SK-MEL-5 (cell line): ENCODE measurements around the gene PSMC4. TPM values are rescaled to one million over a fixed set of nuclear protein-coding genes. Genes with fewer than 3 reads are reported as not detected.
"Not testable (repeated sequence)": the region's sequence is repeated elsewhere in the genome, so short reads cannot be mapped to it uniquely, and the experiment has no call there.

Source experiments
- DNase-seq: peaks from one replicate; pipeline ENCODE4 v3.0.0-alpha.2; 2016; ENCODE audit warnings: low read depth, low spot score
- in situ Hi-C: cut with HindIII; loops from 2 replicates; pipeline ENCODE4 v1.10.0; 2016; ENCODE audit warnings: low sequenced_read_pairs, high pct_unique_total_duplicates, low pct_unique_long_range_greater_than_20kb
- total RNA-seq: library from RNA; depleted of rRNA; stranded (reverse); fragments of >200 nt; shearing (Covaris generic); gene quantifications from 2 replicates; pipeline ENCODE4 v1.2.3, GENCODE V29; 2014

The PSMC4 gene
- total RNA-seq, 1 experiment from 2014 or later = 174 TPM

DNA sequence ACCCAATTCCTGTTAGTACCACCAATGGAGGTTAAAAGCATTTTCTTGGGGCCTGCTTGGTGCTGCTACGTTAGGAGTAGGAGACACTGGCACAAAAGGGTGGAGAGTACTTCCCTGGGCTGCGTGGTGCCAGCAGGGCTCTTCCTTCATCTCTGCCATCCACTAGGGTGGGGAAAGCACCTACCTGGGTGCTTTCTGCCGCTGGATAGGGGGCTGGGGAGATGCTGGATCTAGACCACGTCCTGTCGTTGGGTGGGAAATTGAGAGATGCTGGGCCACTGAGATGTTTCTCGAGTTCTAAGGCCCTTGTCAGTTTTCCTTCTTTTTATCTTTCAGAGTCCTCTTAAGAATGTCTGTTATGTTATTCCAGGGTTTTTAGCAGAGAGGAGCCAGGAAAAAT lies 29.8 kb upstream of the PSMC4 start:
- in situ Hi-C loops = no loop called here
- DNase-seq = no peak

DNA sequence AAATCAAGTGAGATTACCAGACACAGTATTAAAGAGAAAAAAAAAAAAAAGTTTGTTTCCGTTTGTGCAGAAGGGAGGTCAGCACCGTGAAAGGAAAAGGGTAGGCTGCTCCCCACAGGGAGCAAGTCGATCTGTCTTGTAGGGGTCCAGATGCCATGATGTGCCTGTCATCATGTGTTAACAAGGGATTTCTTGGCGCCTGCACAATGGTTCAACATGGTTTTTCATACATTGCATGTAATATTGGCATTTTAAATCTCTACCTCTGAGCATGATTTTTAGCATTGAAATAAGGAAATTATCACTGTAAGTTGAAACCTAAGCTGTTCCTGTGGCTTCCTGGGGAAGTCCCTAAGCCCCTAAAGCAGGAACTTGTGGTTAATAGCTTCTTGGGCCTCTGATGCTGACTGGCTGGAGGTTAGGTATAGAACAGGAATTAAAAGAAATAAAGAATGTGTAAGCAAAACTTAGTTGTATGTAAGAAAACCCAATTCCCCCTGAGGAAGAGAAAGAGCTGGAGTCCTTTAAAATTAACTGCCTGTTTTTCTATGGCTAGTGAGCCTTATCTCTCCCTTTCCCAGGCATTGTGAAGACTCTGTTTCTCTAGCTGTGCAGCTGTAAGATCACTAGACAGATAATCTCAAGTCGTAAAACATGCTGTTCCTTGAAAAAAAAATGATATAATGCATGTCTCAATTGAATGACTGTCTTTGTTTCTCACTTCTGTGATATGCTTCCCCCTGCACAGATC lies 29.2 kb upstream of the PSMC4 start:
- in situ Hi-C loops = no loop called here
- DNase-seq = no peak

DNA sequence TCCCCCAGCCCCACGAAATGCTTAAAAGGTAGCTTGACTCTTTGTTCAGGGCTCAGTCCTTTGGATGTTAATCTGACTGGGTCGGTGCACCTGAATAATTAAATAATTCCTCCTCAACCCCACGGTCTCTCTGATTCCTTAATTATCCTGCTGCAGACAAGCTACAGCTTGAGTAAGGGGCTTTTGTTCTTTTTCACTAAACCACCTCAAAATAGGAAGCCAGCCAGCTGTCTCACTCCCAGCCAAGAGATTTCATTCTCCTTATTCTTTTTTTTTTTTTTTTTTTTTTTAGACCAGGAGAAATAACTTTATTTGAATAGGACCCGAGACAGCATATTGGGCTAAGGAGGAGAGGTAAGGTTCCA lies 28.6 kb upstream of the PSMC4 start:
- DNase-seq = no peak
- in situ Hi-C loops = no loop called here

DNA sequence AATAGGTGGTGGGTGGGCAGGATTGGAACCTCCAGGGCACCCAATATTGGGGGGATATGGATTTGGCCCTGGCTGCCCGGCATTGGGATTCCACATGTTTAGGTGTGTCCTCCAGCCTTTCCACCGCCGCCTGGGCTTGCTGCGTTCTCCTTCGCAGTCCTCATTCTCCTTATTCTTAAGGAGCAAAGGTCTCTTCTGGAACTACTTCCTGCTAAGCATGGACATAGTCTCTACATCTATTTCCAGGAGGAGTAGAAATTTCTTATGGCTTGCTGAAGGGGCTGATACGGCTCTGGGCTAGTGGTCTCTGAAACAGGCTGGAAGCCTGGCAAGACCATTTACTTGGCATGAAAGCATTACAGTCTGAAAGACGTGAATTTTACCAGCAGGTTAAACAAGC lies 27.4 kb upstream of the PSMC4 start:
- in situ Hi-C loops = no loop called here
- no peak for DNase-seq

DNA sequence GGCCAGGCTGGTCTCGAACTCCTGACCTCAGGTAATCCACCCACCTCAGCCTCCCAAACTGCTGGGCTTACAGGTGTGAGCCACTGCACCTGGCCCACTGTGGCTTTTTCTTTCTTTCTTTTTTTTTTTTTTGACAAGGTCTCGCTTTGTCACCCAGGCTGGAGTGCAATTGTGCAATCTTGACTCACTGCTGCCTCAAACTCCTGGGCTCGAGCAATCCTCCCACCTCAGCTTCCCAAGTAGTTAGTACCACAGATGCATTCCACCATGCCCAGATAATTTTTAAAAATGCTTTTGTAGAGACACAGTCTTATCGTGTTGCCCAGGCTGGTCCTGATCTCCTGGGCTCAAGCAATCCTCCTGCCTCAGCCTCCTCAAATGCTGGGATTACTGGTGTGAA lies 24.4 kb upstream of the PSMC4 start:
- no peak for DNase-seq
- in situ Hi-C loops = no loop called here

DNA sequence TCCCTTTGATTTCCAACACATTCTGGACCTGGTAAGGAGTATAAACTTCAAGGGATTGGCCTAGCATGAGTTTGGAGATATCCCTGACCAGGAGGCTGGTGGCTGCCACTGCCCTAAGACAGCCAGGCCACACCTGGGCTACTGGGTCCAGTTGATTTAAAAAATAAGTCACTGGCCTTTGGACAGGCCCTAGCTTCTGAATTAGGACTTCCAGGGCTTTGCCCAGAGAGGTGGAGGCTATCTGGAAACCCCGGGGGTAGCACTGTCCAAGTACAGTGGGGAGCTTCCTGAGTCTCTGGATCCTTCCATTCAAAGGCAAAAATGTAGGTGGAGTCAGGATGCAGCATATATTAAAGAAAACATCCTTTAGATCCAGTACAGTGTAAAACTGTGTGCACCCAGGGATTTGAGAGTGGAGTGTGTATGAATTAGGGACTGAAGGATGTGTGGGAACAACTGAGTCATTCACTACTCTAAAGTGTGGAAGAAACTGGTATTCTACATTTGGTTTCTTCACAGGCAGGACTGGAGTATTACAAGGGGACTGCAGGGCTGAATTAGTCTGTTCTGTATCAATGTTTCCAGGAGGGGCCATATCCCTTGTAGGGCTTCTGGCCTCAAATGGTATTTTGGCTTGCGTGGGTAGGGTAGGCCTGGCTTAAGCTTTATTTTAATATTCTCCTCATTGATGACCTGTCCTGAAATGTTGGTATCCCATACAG lies 21.8 kb upstream of the PSMC4 start:
- in situ Hi-C loops = no loop called here
- DNase-seq = no peak

DNA sequence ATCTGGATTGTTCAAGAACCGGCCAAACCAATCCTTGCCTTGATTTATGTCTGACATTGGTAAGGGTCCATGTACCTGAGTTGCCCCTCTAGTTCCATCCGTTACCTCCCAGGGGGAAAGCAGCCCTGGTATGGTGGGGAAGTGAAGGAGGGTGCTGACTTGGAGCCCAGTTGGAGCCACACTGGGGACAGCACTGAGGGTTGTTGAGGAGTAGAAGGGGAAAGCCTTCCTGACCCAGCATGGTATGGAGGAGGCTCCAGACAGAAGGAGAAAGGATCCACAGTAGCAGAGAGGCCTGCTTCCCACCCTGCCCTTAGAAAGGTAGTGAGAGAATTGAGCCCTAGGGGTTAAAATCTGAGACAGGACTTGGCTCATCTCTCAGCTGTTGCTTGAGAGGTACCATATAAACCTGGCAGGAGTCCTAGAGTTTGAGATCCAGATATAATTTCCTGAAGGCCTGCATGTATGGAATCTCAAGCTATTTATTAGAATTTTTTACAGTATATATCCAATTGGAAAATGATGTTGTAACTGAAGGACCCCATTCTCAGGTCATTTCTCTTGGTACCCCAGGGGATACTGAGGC lies 19.8 kb upstream of the PSMC4 start:
- in situ Hi-C loops = no loop called here
- DNase-seq = no peak

DNA sequence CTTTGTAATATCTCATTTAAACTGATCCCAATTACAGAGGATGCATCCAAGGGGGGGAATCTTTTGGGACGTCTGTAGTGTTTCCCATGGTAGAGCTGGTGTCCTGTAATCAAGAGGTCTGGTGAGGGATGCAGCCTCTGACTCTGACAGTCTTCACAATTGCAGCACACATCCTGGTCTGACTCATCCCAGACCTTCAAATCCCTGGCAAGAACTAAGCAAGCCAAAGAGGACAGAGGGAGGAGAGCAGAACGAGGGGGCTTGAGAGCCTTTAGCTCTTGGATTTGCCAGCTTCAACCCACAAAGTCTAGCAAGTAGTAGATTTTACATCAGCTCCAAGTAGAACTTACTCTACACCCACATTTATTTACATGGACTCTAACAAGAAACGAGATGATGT lies 19.3 kb upstream of the PSMC4 start:
- in situ Hi-C loops = no loop called here
- no peak for DNase-seq

DNA sequence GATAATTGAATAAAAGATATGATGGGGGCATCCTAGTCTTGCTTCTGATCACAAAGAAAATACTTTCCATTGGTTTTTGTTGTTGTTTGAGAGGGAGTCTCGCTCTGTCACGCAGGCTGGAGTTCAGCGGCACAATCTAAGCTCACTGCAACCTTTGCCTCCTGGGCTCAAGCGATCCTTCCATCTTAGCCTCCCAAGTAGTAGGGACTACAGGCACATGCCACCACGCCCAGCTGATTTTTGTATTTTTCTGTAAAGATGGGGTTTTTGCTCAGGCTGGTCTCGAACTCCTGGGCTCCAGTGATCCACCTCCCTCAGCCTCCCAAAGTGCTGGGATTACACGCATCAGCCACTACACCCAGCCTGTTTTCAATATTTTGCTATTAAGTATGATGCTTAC lies 17.1 kb upstream of the PSMC4 start:
- in situ Hi-C loops = no loop called here
- DNase-seq = no peak

DNA sequence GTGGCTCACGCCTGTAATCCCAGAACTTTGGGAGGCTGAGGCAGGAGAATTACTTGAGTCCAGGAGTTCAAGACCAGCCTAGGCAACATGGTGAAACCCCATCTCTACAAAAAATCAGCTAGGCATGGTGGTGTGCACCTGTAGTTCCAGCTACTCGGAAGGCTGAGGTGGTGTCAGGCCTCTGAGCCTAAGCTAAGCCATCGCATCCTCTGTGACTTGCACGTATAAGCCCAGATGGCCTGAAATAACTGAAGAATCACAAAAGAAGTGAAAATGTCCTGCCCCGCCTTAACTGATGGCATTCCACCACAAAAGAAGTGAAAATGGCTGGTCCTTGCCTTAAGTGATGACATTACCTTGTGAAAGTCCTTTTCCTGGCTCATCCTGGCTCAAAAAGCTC lies 13.1 kb upstream of the PSMC4 start:
- DNase-seq, in situ Hi-C loops: not testable (repeated sequence)

DNA sequence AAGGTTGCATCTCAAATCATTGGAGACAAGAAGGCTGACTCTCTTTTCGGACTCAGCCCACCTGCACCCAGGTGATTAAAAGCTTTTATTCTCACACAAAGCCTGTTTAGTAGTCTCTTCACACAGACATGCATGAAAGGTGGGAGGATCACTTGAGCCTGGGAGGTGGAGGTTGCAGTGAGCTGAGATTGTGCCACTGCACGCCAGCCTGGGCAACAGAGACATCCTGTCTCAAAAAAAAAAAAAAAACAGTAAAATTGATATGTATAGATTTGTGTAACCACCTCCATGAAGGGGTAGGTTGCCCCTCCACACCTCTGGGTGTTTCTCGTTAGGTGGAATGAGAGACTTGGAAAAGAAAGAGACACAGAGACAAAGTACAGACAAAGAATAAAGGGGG lies 12.0 kb upstream of the PSMC4 start:
- in situ Hi-C loops, DNase-seq: not testable (repeated sequence)

DNA sequence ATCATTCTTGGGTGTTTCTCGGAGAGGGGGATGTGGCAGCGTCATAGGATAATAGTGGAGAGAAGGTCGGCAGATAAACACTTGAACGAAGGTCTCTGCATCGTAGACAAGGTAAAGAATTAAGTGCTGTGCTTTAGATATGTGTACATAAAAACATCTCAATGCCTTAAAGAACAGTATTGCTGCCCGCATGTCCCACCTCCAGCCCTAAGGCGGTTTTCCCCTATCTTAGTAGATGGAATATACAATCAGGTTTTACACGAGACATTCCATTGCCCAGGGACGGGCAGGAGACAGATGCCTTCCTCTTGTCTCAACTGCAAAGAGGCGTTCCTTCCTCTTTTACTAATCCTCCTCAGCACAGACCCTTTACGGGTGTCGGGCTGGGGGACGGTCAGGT lies 11.6 kb upstream of the PSMC4 start:
- in situ Hi-C loops, DNase-seq: not testable (repeated sequence)

DNA sequence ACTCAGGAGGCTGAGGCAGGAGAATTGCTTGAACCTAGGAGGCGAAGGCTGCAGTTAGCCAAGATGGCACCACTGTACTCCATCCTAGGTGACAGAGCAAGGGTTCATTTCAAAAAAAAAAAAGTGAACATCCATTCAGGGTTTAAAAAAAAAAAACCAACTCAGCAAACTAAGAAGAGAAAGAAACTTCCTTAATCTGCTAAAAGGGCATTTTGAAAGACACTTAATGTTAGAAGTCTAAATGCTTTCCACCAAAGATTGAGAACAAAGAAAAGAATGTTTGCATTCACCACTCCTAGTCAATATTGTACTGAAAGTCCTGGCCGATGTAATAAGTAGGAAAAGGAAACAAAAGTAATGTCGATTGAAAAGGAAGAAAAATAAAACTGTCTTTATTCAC lies 7.1 kb upstream of the PSMC4 start:
- DNase-seq = no peak
- in situ Hi-C loops = no loop called here

DNA sequence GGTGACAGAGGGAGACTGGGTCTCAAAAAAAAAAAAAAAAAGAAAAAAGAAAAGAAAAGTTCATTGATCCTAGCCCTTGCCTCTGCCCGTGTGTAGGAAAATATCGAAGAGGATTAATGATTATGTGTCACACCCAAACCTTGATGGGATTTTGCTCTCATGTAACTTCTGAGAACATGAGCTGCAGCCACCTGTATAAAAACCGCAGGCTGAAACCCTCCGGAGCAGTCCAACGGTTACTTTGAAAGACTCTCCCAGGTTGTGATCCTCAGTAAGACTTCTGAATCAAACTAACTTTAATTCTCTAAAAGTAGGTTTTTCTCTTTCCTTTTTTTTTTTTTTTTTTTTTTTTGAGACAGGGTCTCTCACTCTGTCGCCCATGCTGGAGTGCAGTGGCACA lies 4.3 kb upstream of the PSMC4 start:
- in situ Hi-C loops = no loop called here
- DNase-seq = no peak

DNA sequence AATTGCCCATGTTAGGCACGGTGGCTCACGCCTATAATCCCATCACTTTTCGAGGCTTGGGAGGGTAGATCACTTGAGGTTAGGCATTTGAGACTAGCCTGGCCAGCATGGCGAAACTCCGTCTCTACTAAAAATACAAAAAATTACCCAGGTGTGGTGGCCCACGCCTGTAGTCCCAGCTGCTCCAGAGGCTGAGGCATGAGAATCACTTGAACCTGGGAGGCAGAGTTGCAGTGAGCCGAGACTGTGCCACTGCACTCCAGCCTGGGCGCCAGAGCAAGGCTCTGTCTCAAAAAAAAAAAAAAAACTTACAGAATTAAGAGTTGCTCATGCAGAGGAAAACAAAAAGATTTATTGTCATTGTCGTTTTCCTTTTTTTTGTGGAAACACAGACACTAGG lies 3.4 kb upstream of the PSMC4 start:
- no peak for DNase-seq
- in situ Hi-C loops = no loop called here

DNA sequence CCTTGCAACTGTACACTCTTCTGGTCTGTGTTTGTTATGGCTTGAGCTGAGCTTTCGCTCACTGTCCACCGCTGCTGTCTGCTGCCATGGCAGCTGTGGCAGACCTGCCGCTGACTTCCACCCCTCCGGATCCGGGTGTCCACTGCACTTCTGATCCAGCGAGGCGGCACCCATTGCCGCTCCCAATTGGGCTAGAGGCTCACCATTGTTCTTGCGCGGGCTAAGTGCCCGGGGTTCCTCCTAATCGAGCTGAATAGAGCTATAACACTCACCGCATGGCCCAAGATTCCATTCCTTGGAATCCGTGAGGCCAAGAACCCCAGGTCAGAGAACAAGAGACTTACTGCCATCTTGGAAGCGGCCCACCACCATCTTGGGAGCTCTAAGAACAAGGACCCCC lies 2.2 kb upstream of the PSMC4 start:
- in situ Hi-C loops = no loop called here
- DNase-seq = no peak

DNA sequence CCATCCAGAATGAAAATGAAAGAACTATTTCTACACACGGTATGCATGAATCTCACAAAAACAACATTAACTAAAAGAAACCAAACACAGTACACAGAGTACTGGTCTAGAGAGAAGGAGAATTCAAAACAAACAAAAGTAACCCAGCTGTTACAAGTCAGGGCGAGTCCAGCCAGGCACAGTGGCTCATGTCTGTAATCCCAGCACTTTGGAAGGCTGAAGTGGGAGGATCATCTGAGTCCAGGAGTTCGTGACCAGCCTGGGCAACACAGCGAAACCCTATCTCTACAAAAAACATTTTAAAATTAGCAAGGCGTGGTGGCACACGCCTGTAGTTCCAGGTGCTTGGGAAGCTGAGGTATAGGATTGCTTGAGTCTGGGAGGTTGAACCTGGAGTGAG lies 1.7 kb upstream of the PSMC4 start:
- DNase-seq = no peak
- in situ Hi-C loops = no loop called here

DNA sequence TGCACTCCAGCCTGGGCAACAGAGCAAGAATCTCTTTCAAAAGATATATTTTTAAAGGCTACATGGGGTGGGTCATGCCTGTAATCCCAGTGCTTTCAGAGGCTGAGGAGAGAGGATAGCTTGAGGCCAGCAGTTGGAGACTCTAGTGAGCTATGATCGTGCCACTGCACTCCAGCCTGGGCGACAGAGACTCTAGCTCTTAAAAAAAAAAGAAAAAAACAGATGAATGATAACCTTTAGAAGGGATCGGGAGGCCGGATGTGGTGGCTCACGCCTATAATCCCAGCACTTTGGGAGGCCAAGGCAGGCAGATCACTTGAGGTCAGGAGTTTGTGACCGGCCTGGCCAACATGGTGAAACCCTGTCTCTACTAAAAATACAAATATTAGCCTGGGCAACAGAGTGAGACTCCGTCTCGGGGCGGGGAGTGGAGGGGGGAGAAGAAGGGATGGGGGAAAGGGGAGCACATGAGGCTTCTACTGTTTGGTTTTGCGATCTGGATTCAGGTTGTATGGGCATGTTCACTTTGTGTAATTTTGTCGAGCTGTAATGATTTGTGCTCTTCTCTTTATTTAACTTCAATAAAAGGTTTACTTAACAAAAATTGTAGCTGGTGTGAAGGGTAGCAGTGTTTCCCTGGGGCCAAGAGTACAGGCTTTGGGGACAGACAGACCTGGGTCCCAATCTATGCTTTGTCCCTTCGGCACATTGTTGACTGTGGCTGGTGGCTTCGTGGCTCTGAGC lies 1.1 kb upstream of the PSMC4 start:
- in situ Hi-C loops = no loop called here
- peak; percentile 70 for DNase-seq

DNA sequence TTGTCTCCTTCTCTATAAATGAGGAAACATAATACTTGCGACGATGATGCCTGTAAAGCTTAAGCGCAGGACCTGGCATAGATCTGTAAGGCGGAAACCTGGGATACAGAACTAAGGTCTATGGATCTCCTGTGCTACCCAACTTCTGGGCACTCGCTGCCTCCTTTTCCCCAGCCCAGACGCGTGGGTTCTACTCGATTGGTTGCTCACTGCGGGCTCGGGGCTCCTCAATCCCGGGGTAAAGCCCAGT lies 615 bp upstream of the PSMC4 start:
- in situ Hi-C loops = no loop called here

More for the DNA sequence above, 615 bp upstream of the PSMC4 start:
- DNase-seq = no peak
